NK-92 (cell line): ENCODE data around the gene UBXN7.
"Not testable (repeated sequence)": the region's sequence is repeated elsewhere in the genome, so short reads cannot be mapped to it uniquely, and the experiment has no call there.

Experiments used
- DNase-seq: peaks from one replicate; lab custom pipeline; 2025; ENCODE audit not compliant: unreplicated experiment; lab: John Stamatoyannopoulos, UW

The UBXN7 gene

GRCh38 chr3:196357905-196358304 lies 74.3 kb downstream of the UBXN7 start:
- DNase-seq: no peak

GRCh38 chr3:196356556-196356955 lies 75.7 kb downstream of the UBXN7 start:
- DNase-seq: no peak

DNA sequence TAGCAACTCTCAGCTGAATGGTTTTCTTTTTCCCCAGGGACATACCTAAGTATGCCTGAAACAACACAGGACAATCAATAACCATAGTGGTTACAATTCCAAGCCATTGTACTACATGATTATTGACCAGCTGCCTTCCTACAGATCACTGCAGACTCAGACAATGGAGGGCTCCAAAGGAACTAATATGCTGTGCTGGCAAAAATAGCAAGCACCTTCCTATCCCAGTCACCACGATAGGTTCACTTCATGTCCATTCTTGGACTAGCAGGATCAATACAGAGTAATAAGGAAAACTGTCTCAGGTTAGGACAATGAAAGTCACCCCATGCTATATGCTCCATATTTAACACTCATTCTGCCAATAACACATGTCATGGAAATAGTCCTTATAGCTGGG lies 76.6 kb downstream of the UBXN7 start:
- DNase-seq: no peak

GRCh38 chr3:196354132-196354531 lies 78.1 kb downstream of the UBXN7 start:
- no peak for DNase-seq

DNA sequence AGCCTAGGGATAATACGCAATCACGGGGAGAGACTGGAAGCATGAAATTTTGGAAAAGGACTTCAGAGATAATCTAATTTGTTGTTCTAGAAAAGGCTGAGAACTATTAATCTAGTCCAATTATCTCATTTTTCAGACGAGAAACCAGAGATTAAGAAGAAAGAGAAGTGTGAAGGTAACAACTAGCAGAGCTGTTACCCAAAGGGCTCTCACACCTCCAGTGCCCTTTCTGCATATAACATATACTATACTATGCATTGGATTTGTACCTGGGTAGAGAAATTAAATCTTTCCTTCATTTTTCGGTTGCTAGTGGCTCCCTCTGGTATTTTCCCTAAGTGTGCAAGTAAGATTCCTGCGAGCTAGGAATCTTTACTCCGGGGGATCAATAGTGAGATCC lies 80.7 kb downstream of the UBXN7 start:
- DNase-seq: no peak

- no peak for DNase-seq
Observed at GRCh38 chr3:196350067-196350466, 82.2 kb downstream of the UBXN7 start.

DNA sequence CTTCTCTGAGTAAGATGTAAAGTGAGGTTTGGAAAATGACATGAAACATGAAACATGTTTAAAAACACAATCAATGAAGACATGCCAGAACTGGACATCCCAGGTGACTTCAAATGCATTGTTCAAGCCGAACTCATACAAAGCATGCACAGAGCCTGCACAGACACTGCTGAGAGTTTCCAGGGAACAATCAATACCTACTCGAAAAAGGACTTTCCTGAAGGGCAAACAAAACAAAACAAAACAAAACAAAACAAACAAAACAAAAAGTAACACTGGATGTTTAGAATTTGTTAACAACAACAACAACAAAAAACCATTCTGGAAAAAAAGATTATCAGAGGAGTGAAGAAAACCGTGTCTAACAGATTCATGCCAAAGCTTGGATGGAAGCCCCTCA lies 83.5 kb downstream of the UBXN7 start:
- DNase-seq: no peak

DNA sequence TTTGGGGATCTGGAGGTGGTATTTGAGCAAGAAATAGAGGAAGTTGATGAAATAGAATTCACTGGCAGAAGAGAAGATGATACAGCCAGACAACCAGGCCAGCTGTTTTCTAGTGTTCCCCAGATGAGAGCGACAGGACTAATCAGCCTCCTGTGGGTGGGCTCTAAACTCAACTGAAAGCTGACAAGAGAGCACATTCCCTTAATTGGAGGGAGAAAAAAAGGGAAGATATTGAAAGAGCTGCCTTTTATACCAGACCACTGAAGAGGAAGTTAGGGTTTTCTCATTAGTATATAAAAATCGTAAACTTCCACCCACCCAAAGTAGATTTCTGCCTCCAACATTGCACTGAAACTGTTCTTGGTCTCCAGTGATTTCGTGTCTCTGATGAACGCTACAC lies 87.6 kb downstream of the UBXN7 start:
- DNase-seq: no peak

GRCh38 chr3:196343917-196344316 lies 88.3 kb downstream of the UBXN7 start:
- not testable (repeated sequence) for DNase-seq

DNA sequence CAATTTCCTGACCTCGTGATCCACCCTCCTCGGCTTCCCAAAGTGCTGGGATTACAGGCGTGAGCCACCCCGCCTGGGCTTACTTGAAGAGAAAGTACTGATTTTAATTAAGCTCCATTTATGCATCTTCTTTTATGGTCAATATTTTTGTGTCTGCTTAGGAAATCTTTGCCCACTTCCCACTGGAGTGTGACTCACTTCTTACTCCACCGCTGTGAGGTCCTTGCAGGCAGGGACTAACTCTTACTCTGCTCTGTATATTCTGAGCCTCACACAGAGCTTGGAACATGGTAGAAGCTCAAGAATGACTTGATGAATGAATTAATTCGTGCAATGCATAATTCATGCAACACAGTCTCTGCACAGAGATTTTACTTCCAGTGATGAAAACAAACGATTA lies 91.1 kb downstream of the UBXN7 start:
- no peak for DNase-seq

- DNase-seq: no peak
Observed at GRCh38 chr3:196340466-196340865, 91.8 kb downstream of the UBXN7 start.

- DNase-seq: no peak
Observed at GRCh38 chr3:196339493-196340254, 92.6 kb downstream of the UBXN7 start.

- DNase-seq: no peak
Observed at GRCh38 chr3:196339044-196339443, 93.2 kb downstream of the UBXN7 start.

DNA sequence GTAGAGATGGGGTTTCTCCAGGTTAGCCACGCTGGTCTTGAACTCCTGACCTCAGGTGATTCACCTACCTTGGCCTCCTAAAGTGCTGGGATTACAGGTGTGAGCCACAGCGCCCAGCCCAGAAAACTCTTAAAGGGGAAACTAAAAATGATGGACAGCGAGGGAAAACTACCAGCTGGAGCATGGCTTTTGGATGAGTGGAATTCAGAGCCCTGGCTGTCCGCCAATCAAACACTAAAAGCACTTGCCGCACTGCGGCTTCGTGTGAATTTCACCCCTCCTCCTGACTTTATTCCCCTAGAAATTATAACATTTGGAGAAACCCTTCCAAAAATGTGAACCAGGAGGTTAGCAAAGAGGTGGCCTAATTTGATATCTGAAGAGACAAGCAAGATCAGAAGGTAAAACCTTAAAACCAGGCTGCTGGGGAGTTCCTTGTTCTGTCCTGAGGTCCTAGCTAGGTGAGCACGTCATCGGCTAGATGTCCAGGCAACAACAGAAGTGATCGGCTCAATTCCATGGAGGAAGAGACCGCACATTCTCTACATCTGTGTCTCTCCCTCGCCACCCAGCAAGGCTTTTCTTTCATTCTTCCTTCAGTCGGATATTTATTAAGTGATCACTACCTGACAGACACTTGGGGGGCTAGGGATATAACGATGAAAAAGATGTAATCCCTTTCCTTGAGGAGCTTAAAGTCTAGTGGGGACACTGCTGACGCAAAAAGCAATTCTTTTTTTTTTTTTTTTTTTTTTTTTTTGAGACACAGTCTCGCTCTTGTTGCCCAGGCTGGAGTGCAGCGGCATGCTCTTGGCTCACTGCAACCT lies 95.7 kb downstream of the UBXN7 start:
- DNase-seq: no peak

- DNase-seq: no peak
Observed at GRCh38 chr3:196335503-196335948, 96.7 kb downstream of the UBXN7 start.

DNA sequence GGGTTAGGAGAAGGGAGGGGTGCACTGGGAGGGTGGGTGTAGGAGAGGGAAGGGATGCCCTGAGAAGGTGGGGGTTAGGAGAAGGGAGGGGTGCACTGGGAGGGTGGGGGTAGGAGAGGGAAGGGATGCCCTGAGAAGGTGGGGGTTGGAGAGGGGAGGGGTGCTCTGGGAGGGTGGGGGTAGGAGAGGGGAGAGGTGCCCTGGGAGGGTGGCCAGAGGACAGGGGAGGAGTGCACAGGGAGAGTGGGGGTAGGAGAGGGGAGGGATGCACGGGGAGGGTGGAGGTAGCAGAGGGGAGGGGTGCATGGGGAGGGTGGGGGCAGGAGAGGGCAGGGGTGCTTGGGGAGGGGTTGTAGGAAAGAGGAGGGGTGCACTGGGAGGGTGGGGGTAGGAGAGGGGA lies 97.2 kb downstream of the UBXN7 start:
- DNase-seq: no peak

DNA sequence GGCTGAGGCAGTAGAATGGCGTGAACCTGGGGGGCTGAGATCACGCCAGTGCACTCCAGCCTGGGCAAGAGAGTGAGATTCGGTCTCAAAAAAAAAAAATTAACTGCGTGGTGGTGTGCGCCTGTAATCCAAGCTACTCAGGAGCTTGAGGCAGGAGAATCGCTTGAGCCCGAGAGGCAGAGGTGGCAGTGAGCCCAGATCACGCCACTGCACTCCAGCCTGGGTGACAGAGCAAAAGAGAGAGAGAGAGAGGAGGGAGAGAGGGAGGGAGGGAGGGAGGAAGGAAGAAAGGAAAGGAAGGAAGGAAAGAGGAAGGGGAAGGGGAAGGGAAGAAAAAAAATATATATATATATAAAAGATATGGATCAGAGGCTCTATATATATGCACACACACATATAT lies 100.1 kb downstream of the UBXN7 start:
- no peak for DNase-seq

DNA sequence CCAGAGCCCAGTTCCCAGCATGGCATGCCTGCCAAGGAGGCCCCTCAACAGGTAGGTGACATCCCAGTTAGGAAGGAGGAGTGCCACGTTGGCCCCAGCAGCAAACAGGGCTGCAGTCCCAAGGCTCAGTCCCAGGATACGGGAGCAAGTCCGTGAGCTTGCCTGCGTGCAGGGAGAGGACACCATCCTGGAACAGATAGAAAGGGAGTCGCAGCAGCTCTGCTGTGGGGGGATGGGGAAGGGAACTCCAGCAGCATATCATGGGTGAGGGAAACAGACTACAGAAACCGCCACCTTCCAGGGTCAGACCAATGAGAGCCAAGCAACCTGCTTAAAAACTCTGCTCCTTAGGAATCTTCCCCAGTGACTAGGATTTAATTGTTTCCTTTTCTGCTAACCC lies 104.8 kb downstream of the UBXN7 start:
- no peak for DNase-seq

DNA sequence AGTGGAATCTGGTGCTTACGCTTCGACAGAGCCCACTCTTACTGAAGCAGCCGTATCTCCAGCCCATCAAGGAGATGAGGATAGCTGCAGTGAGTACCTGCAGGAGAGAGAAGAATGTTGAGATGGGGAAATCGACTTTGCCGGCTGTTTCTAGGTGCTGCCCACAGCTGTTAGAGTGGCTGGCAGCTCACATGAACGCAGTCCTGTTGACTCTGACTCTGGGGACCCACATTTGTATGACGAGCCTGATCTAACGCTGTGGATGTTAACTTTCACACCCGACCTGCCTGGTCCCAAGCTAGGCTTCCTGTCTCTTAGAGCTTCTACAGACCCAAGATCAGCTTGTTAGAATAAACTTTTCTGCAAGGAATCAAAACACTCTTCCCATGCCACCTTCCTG lies 105.3 kb downstream of the UBXN7 start:
- DNase-seq: no peak

GRCh38 chr3:196323691-196324090 lies 108.5 kb downstream of the UBXN7 start:
- no peak for DNase-seq

GRCh38 chr3:196323016-196323415 lies 109.2 kb downstream of the UBXN7 start:
- DNase-seq: no peak

GRCh38 chr3:196321162-196321561 lies 111.1 kb downstream of the UBXN7 start:
- DNase-seq: no peak
